ENCODE results near the gene LSMEM2. TPM values are rescaled to one million over a fixed set of nuclear protein-coding genes. Genes with fewer than 3 reads are reported as not detected.
A peak's percentile ranks its signal among the peaks of the same experiment; 100 is the strongest.

The LSMEM2 gene
- total RNA-seq, 2 donors from 2014 or later = not detected

DNA sequence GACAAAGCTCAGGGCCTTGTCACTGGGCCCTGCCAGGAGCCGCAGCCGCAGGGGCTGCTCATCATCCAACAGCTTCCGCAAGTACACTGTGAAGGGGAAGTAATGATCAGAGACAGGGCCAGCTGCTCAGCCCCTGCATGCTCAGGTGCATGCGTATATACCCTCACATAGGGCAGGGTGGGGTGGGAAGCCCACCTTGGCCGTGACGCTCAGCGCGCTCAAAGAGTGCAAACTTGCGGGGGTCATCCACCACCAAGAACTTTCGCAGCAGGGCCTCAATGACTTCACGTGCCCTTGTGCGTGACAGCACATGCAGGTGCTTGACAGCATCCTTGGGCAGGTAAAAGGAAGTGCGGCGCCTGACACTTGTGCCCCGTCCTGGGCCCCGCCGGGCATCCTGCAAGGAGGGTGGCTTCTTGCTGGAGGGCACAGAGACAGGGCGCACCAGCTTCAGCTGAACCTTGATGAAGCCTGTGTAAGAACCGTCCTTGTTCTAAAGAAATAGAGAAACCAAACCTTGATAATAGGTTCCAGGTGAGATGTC is 52.5 kb downstream of the LSMEM2 start:
- Histone ChIP-seq H3K27ac (no peak overlapping the region), H3K9me3 (no peaks in the 10 kb centered on the region), H3K36me3 (peaks cover 29% of the 10 kb centered on the region), H3K4me3 (no peak overlapping the region), H3K4me1 (ENCODE audit: control insufficient read depth in 1 of 2, low read depth in 2 of 2) (peaks cover 41 to 52% of the 10 kb centered on the region in 2 donors), H3K27me3 (replicated peaks; ENCODE audit: insufficient read depth) (no peaks in the 10 kb centered on the region)
- TF ChIP-seq, protein P1, sequence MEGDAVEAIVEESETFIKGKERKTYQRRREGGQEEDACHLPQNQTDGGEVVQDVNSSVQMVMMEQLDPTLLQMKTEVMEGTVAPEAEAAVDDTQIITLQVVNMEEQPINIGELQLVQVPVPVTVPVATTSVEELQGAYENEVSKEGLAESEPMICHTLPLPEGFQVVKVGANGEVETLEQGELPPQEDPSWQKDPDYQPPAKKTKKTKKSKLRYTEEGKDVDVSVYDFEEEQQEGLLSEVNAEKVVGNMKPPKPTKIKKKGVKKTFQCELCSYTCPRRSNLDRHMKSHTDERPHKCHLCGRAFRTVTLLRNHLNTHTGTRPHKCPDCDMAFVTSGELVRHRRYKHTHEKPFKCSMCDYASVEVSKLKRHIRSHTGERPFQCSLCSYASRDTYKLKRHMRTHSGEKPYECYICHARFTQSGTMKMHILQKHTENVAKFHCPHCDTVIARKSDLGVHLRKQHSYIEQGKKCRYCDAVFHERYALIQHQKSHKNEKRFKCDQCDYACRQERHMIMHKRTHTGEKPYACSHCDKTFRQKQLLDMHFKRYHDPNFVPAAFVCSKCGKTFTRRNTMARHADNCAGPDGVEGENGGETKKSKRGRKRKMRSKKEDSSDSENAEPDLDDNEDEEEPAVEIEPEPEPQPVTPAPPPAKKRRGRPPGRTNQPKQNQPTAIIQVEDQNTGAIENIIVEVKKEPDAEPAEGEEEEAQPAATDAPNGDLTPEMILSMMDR (IDR thresholded peaks at IDR 0.05) = no peak
- DNase-seq (ENCODE audit: low spot score) (no peak), ATAC-seq (ENCODE audit: insufficient number of reproducible peaks, low FRiP score, low read depth) (no peak)

DNA sequence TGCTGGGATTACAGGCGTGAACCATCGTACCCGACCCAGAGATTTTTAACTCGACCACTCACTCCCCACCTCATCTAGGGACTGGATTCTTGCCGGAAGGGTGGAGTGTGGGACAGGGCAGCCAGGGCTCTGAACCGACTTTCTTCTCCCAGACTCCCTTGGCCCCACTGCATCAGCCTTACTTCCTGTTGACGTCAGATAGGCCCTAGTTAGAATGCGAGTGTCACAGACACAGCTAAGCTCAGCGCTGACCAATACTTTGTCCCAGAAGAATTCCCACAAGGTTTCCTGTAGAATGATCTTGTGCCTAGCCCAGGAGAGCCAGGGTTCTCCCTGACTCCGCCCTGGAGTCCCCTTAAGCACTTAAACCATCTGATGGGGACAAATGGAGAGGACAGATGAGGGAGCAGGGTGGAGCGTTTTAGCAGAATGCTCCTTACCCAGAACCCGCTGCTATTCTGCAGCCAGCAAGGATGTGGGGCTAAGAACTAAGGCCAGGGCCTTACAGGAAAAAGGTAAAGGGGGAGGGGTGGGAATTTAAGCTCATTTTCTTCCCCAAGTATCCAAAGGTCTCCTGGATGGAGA is 54.9 kb downstream of the LSMEM2 start:
- peaks cover 29% of the 10 kb centered on the region for H3K36me3 ChIP-seq
- peaks cover 35 to 48% of the 10 kb centered on the region in 2 donors for H3K4me1 ChIP-seq (ENCODE audit: control insufficient read depth in 1 of 2, low read depth in 2 of 2)
- peak overlapping the region; percentile 90 to 93 for H3K27ac ChIP-seq
- no peaks in the 10 kb centered on the region for H3K9me3 ChIP-seq
- TF ChIP-seq, protein P1 (IDR thresholded peaks at IDR 0.05) = no peak
- peak overlapping the region; percentile 27 for H3K4me3 ChIP-seq
- peak; percentile 32 for ATAC-seq (ENCODE audit: insufficient number of reproducible peaks, low FRiP score, low read depth)
- no peaks in the 10 kb centered on the region for H3K27me3 ChIP-seq (replicated peaks; ENCODE audit: insufficient read depth)
- DNase-seq (ENCODE audit: low spot score) = no peak

DNA sequence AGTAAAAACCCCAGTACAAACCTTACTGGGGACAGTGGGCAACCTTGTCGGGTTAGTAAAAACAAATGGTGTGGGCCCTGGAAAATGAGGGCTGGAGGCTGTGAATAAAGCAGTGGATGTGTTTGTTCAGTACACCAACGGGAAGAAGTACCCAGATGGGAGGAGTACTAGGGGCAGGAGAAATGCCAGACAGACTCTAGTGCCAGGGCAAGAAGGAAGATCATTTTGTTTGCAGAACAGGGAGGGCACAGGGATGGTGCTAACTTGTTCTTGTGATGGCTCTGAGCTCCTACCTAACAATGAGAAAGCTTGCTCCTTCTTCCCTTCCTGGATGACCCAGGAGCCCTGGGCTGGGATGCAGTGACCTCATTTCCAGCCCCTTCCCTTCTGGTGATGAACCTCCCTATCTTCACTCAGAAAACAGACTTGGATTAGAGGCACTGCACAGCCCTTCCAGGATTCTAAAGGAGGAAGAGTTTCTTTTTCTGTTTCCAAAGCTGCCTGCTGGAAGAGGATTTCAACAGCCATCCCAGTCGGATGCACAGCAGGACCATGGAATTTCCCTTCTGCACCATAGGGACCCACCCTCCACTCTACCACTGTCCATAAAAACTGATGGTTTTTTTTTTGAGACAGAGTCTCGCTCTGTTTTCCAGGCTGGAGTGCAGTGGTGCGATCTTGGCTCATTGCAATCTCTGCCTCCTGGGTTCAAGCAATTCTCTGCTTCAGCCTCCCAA is 55.6 kb downstream of the LSMEM2 start:
- H3K4me3 ChIP-seq = peak overlapping the region; percentile 27
- DNase-seq (ENCODE audit: low spot score) = no peak
- no peak for ATAC-seq (ENCODE audit: insufficient number of reproducible peaks, low FRiP score, low read depth)
- no peaks in the 10 kb centered on the region for H3K9me3 ChIP-seq
- H3K4me1 ChIP-seq (ENCODE audit: control insufficient read depth in 1 of 2, low read depth in 2 of 2) = peaks cover 39 to 55% of the 10 kb centered on the region in 2 donors
- peak overlapping the region; percentile 90 to 93 for H3K27ac ChIP-seq
- peaks cover 28% of the 10 kb centered on the region for H3K36me3 ChIP-seq
- TF ChIP-seq, protein P1 (IDR thresholded peaks at IDR 0.05) = no peak
- H3K27me3 ChIP-seq (replicated peaks; ENCODE audit: insufficient read depth) = no peaks in the 10 kb centered on the region

DNA sequence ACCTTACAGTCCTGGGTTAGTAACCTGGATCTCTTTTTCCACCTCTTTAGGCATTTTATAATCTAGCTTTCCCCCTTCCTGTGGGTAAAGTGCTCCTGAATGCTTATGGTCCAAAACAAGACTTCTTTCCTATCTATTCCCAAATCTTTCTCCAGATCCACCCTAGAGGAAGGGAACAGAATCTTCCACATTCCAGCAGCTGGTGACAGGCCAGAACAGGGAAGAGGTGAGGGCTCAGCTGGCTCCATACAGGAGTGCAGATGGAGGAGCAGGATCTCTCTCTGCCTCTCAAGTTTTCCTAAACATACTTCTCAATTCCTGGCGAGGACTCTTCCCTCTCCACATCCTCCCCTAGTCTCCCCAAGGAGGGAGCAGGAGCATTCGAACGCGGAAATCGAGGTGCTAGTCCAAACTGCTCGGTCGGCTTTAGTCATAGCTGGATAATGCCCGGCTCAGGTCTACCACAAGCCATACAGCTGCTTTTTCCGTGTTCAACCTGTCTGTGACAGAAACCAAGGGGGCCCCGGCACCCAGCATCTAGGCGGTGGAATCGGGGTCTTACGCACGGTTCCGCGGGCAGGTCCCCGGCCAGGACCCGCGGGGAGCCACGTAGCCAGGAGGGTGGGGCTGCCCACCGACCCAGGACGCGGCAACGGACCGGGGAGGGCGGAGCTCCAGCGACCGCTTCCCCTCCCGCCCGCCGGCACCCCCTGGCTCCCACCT is 57.7 kb downstream of the LSMEM2 start:
- no peaks in the 10 kb centered on the region for H3K9me3 ChIP-seq
- DNase-seq (ENCODE audit: low spot score) = no peak
- peak overlapping the region; percentile 74 for H3K4me3 ChIP-seq
- peaks cover 7% of the 10 kb centered on the region for H3K36me3 ChIP-seq
- H3K27me3 ChIP-seq (replicated peaks; ENCODE audit: insufficient read depth) = no peaks in the 10 kb centered on the region
- H3K27ac ChIP-seq = peak overlapping the region; percentile 90 to 93
- ATAC-seq (ENCODE audit: insufficient number of reproducible peaks, low FRiP score, low read depth) = peak; percentile 3
- TF ChIP-seq, protein P1 (IDR thresholded peaks at IDR 0.05) = no peak
- peaks cover 47 to 76% of the 10 kb centered on the region in 2 donors for H3K4me1 ChIP-seq (ENCODE audit: control insufficient read depth in 1 of 2, low read depth in 2 of 2)

All from thoracic aorta (tissue), 2 donors.